Activated naive CD8-positive, alpha-beta T cell treated with anti-CD3 and anti-CD28 coated beads, Interleukin-2, amount 50 U/mL, for 24 hours (primary cell): ENCODE data around the gene CSTA.

Source experiments
- ATAC-seq: fragments of 150-1000 bp; cut with Tn5 transposase; one replicate; pipeline ENCODE4 v1.10.0; 2021
- DNase-seq: peaks from one replicate; pipeline ENCODE4 v3.0.0; 2021
- H3K27ac Mint-ChIP-seq: one replicate; pipeline ENCODE4 v1.8.0; 2021; ENCODE audit warnings: mild to moderate bottlenecking, mixed read lengths
- H3K27me3 Mint-ChIP-seq: one replicate; pipeline ENCODE4 v1.8.0; 2021; ENCODE audit warnings: mixed read lengths
- H3K36me3 Mint-ChIP-seq: one replicate; pipeline ENCODE4 v1.8.0; 2021; ENCODE audit warnings: low read depth, mixed read lengths
- H3K4me1 Mint-ChIP-seq: one replicate; pipeline ENCODE4 v1.8.0; 2021; ENCODE audit warnings: mixed read lengths
- H3K4me3 Mint-ChIP-seq: one replicate; pipeline ENCODE4 v1.8.0; 2021; ENCODE audit warnings: mild to moderate bottlenecking, moderate library complexity, mixed read lengths
- H3K9me3 Mint-ChIP-seq: one replicate; pipeline ENCODE4 v1.8.0; 2021; ENCODE audit warnings: mixed read lengths

The CSTA gene

GRCh38 chr3:122377975-122378374 lies 52.9 kb downstream of the CSTA start:
- Mint-ChIP-seq H3K27me3 (no peaks in the 10 kb centered on the region), H3K27ac (peak overlapping the region; percentile 58), H3K4me1 (peaks cover 49% of the 10 kb centered on the region), H3K9me3 (peaks cover 3% of the 10 kb centered on the region), H3K4me3 (peak overlapping the region; percentile 7), H3K36me3 (peaks cover 42% of the 10 kb centered on the region)
- no peak for DNase-seq
- no peak for ATAC-seq

DNA sequence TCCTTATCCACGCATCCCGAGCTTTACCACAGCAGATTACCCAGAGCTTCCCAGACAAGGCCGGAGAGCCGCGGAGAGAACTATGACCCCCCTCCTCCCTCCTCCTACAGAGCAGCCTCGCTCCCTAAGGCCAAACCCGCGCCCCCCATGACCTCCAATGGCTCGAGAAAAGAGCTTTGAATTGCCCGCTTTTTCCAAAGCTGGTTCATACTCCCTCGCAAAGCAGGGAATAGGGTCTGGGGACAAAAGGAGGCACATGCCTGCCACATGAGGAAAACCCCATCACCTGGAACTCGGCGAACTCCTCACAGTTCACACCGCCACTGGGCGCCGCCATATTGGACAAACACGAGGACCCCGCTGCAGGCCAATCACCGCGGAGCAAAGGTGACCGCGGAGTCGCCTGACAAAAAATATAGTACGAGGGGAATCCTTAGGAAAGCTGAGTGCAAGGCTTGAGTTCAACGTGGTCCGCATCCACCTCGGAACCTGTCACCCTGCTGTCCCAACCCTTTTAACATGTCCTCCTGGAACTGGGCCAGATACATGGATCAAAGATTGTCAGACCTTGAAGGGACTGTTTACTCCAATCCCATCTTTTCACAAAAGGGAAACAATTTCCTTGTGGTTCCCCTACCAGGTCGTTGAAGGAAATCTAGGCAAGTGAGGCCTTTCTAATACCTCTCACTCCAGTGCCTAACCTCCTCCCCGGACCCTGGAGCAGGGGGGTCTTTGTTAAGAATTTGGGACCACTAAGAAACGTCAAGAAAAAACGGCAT lies 58.0 kb downstream of the CSTA start, which contains the start of gene MIX23:
MIX23 (minus strand) TSS at position 344 of the 779 bp plus-strand sequence; CDS start at position 337, 7 bp downstream.
- no peaks in the 10 kb centered on the region for H3K27me3 Mint-ChIP-seq
- H3K36me3 Mint-ChIP-seq = peaks cover 31% of the 10 kb centered on the region
- H3K27ac Mint-ChIP-seq = peak within 1 kb of the TSS; percentile 97
- peaks cover 76% of the 10 kb centered on the region for H3K4me1 Mint-ChIP-seq
- peak; percentile 47 for ATAC-seq
- DNase-seq = peak; percentile 90
- H3K9me3 Mint-ChIP-seq = no peaks in the 10 kb centered on the region
- H3K4me3 Mint-ChIP-seq = peak within 1 kb of the TSS; percentile 93

DNA sequence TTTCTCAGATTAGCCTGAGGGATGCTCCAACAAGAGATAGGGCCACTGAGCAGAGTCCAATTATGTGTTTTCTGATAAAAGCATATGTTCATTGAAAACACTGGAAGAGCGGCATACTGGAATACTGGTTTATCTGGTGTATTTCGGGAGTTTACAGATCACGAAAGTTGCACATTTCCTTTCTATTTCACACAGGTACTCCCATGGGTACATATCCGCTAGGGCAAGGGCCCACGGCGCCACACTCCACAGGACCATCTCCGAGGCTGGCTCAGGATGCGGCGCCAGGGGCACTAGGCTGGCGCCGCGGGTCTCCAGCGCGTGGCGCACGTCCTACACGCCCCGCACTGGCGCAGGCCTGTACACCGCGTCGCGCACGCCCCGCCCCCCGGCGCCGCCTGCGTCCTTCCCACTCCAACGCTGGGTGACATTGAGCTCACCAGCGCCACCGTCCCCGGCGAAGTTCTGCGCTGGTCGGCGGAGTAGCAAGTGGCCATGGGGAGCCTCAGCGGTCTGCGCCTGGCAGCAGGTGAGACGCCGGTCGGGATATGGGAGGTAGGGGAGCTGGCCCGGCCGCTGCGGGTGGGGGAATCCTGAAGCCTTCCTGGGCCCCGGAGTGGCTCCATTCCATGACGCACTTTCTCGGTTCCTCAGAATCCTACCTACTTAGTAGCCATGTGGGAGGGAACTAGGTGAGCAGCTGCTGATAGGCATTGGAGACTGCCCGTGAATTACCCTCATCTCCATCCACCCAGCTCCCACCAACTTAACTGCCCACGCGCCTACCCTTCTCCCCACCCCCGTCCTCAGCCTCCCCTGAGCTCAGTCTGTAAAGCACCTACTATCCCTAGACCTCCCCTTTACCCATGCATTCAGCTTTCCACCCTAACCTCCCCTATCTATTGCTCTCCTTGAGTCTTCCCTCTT lies 59.0 kb downstream of the CSTA start, which contains the start of gene FAM162A:
FAM162A (plus strand) TSS at position 412 of the 927 bp plus-strand sequence; CDS start at position 496, 84 bp downstream.
- peak within 1 kb of the TSS; percentile 93 for H3K4me3 Mint-ChIP-seq
- ATAC-seq (peak; percentile 95), DNase-seq (peak; percentile 95)
- H3K9me3 Mint-ChIP-seq = no peaks in the 10 kb centered on the region
- H3K27ac Mint-ChIP-seq = peak within 1 kb of the TSS; percentile 97
- peaks cover 28% of the 10 kb centered on the region for H3K36me3 Mint-ChIP-seq
- peaks cover 72% of the 10 kb centered on the region for H3K4me1 Mint-ChIP-seq
- H3K27me3 Mint-ChIP-seq = no peaks in the 10 kb centered on the region

- H3K27ac Mint-ChIP-seq = peak overlapping the region; percentile 0
- H3K4me3 Mint-ChIP-seq = no peak overlapping the region
- no peak for ATAC-seq
These were observed 62.7 kb downstream of the CSTA start for GRCh38 chr3:122387709-122388108.

GRCh38 chr3:122389197-122389596 lies 64.1 kb downstream of the CSTA start:
- no peaks in the 10 kb centered on the region for H3K9me3 Mint-ChIP-seq
- H3K27ac Mint-ChIP-seq = no peak overlapping the region
- ATAC-seq = no peak

More at GRCh38 chr3:122387709-122388108, 62.7 kb downstream of the CSTA start:
- DNase-seq = no peak
- Mint-ChIP-seq H3K36me3 (peaks cover 26% of the 10 kb centered on the region), H3K27me3 (no peaks in the 10 kb centered on the region), H3K4me1 (peaks cover 43% of the 10 kb centered on the region), H3K9me3 (no peaks in the 10 kb centered on the region)

DNA sequence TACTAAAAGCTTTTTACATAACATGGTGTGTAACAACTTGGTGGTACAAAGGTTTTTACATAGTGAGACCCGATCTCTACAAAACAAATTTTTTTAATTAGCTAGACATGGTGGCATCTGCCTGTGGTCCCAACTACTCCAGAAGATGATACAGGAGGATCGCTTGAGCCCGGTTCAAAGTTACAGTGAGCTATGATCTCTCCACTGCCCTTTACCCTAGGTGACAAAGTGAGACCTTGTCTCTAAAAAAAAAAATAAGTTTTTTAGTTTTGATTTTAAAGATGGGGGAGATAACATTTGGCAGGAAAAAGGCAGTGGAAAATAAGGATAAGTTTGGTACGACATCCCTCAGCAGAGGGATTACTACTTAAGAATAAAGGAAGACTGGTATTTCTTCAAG lies 64.8 kb downstream of the CSTA start:
- Mint-ChIP-seq H3K27me3 (no peaks in the 10 kb centered on the region), H3K36me3 (peaks cover 40% of the 10 kb centered on the region), H3K4me3 (no peak overlapping the region), H3K9me3 (no peaks in the 10 kb centered on the region), H3K27ac (no peak overlapping the region), H3K4me1 (peaks cover 41% of the 10 kb centered on the region)
- no peak for ATAC-seq
- DNase-seq = no peak

More at GRCh38 chr3:122389197-122389596, 64.1 kb downstream of the CSTA start:
- no peak for DNase-seq
- Mint-ChIP-seq H3K4me3 (no peak overlapping the region), H3K4me1 (peaks cover 43% of the 10 kb centered on the region), H3K27me3 (no peaks in the 10 kb centered on the region), H3K36me3 (peaks cover 34% of the 10 kb centered on the region)

GRCh38 chr3:122390665-122391064 lies 65.6 kb downstream of the CSTA start:
- Mint-ChIP-seq H3K4me1 (peaks cover 43% of the 10 kb centered on the region), H3K36me3 (peaks cover 44% of the 10 kb centered on the region), H3K27me3 (no peaks in the 10 kb centered on the region), H3K9me3 (no peaks in the 10 kb centered on the region), H3K4me3 (no peak overlapping the region), H3K27ac (no peak overlapping the region)
- no peak for ATAC-seq
- DNase-seq = no peak
